Stimulated activated CD8-positive, alpha-beta memory T cell treated with anti-CD3 and anti-CD28 coated beads, Interleukin-4, amount 100 ng/mL, for 48 hours (primary cell): ENCODE measurements around the gene ALG10B.
A peak's percentile ranks its signal among the peaks of the same experiment; 100 is the strongest.
"Not testable (repeated sequence)": the region's sequence is repeated elsewhere in the genome, so short reads cannot be mapped to it uniquely, and the experiment has no call there.

ENCODE experiments used
- DNase-seq: peaks from one replicate; pipeline ENCODE4 v3.0.0-alpha.2; 2020

Gene ALG10B, protein sequence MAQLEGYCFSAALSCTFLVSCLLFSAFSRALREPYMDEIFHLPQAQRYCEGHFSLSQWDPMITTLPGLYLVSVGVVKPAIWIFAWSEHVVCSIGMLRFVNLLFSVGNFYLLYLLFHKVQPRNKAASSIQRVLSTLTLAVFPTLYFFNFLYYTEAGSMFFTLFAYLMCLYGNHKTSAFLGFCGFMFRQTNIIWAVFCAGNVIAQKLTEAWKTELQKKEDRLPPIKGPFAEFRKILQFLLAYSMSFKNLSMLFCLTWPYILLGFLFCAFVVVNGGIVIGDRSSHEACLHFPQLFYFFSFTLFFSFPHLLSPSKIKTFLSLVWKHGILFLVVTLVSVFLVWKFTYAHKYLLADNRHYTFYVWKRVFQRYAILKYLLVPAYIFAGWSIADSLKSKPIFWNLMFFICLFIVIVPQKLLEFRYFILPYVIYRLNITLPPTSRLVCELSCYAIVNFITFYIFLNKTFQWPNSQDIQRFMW

GRCh38 chr12:38316391-38317129 lies at the start of gene ALG10B:
Gene ALG10B, plus strand, starts transcription at chr12:38316774. Its CDS starts 120 bp downstream, at chr12:38316894.
- DNase-seq, result peak; percentile 92

GRCh38 chr12:38268612-38269011 lies 48.0 kb upstream of the ALG10B start:
- DNase-seq, result no peak

DNA sequence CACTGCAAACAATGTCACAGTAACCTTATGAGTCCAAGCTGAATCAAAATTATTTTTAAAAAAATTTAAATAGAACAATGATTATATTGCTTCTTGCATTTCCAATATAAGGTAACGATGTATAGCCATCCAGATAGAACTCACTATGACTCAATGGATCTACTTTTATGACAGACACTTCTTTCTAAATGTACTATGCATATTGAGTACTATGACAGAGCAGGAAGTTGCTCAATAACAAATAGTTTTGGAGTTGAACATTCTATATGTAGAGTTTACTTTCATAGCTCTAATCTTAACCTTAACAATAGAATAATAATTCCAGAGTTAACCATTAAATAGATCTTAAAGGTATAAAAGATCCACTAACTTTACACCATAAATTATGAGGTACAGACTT lies 46.7 kb upstream of the ALG10B start:
- no peak for DNase-seq

- DNase-seq, result no peak
Measured at GRCh38 chr12:38279756-38280155, 36.8 kb upstream of the ALG10B start.

DNA sequence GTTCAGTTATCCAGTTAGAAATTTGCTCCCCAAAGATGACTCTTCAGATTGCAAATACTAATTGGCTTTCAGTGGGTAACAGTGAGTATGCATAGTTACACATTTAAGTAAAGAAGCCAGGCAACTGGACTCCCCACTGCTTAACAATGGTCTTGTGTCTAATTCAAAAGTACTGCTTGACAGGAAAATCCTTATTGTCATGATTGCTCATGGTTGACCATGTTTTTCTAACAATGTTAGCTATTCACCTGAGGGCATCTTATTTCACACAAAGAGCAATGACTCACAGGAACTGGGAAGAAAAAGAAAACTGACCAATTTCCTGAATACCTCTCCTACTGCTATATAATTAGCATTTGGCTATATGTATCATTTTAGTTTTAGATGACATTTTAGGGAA lies 33.7 kb upstream of the ALG10B start:
- no peak for DNase-seq

DNA sequence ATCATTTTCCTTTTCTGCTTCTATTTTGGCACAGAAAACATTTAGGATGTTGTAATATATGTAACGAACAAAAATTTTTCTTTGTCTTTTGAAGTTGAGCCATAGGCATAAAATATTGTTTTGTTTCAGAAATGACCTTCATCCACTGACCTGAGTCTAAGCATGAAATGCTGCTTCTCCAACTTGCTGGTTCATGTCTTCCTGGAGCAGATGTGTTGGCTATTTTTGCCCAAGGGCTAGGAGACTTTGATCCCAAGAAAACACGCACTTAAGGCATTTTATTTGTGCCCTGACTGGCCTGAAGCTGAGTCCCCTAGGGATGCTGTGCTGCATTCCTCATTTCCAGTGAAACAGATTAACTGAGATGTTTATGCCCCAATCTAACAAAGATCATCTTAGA lies 27.2 kb upstream of the ALG10B start:
- DNase-seq, result no peak

- DNase-seq, result no peak
Measured at GRCh38 chr12:38291160-38291559, 25.4 kb upstream of the ALG10B start.

DNA sequence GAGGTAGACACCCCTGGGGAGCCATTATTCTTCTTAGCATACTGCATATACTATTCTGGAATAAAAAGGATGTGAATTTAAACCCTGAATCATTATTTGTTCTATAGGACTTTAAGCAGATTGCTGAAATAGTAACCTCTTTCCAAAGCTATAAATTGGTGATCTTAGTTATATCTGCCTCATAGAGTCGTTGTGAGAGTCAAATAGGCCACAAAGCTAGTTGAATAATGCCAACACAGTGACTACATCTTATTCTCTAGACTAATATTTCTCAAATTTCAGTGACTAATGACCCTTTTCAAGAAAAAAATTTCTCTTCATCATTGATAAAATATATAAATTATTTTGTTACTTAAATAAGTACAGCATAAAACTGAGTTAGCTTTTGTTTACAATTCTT lies 13.6 kb upstream of the ALG10B start:
- DNase-seq, result not testable (repeated sequence)

DNA sequence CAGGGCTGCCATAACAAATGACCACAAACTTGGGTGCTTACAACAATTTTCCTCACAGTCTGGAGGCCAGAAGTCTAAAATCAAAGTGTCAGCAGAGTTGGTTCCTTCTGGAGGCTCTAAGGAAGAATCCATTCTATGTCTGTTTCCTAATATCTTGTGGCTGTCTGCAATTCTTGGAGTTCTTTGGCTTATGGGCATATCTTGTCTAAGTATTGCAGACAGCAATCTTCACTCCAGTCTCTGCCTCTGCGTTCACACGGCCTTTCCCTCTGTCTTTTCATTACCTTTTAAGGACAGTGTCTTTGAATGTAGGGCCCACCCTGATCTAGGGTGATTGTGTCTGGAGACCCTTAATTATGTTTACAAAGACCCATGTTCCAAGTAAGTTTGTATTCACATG lies 5.4 kb downstream of the ALG10B start:
- DNase-seq, result not testable (repeated sequence)

GRCh38 chr12:38324912-38325311 lies 8.3 kb downstream of the ALG10B start:
- no peak for DNase-seq

DNA sequence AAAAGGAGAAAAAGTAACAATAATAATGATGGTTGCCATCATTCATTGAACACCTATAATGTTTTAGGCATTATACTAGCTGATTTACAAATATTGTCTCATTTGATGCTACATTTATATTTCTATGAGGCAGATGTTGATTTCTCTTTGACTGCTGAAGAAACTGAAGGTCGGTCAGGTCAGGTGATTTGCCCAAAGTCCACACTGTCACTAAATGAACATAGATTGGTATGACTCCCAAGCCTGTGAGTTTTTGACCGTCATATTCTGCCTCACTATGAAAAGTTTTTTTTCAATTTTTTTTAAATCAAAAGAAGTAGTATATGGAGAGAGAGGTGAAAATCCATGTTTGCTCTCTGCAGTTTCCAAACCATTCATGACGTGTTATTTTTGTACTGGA lies 10.8 kb downstream of the ALG10B start:
- DNase-seq, result no peak

DNA sequence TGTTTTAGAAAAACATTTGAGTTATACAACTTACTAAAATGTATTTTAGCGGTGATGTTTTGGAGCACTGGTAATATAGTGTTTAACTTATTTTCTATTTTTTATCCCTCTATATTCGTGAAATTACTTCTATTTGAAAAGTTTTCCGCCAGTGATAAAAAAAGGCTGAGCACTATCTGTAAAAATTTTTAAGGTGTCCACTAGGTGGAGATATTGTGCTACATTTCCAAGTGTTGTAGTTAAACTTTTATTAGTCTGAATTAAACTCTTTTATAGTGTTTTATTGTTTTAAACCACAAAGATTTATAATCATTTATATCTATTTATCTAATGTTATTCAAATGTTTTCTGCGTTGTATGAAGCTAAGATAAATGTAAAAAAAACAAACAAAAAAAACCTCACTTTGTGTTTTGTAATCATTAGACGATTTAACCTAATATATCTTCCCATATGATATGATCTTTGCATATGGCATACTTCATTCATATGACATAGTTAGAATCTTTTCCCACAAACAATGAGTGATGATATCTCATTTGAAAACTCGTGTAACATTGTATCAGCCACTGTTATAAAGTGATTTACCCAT lies 11.8 kb downstream of the ALG10B start:
- no peak for DNase-seq

- not testable (repeated sequence) for DNase-seq
Measured at GRCh38 chr12:38330414-38330813, 13.8 kb downstream of the ALG10B start.

- no peak for DNase-seq
Measured at GRCh38 chr12:38332814-38333213, 16.2 kb downstream of the ALG10B start.

- DNase-seq, result no peak
Measured at GRCh38 chr12:38342444-38342843, 25.9 kb downstream of the ALG10B start.

DNA sequence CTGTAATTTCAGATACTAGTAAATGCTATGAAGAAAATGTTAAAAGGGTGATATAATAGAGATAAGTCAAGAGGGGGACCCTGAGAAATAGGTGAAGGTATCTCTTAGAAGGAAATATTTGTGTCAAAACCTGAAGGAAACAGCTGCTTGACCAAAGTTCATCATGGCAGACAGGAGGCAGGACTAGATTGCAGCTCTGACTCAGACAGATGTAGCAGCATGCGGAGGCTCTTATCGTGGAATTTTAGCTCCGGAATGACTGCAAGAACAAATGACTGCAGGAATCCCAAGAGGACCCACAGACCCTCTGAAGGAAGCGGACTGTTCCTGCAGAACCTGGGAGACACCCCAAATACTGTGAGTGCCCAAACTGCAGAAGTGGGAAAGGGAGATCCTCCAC lies 26.7 kb downstream of the ALG10B start:
- DNase-seq, result not testable (repeated sequence)

DNA sequence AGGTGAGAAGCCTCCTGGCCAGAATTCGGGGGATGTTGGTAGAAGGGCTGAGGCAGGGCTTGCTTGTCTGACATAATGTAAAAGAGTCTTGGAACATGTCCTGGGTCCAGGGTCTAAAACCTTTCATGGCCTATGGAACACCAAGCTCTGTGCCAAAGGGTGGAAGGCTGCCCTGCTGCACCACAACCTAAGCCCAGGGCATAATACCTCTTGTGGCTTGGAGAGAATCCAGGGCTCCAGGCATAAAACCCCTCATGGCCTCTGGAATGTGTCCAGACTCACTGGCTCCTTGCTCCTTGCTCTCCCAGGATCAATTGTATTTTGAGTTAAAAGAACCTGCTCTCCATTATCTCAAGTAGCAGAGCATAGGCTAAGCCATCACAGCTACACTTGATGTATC lies 27.3 kb downstream of the ALG10B start:
- DNase-seq, result not testable (repeated sequence)

- DNase-seq, result no peak
Measured at GRCh38 chr12:38350342-38351174, 34.0 kb downstream of the ALG10B start.

DNA sequence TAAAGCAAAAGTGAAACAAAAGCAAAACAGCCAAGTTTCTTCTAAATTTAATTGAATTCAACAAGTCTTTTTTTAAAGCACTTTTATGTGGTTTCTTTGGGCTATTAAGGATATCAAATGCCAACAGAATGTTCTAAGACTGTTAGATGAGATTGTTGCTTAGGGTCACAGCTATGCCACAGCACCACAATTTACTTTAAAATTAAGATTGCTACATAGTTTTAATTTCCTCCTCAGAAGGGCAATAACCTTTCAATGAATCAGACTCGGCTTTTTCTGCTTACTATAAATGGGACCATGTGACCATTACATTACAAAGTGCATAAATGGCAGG lies 34.6 kb downstream of the ALG10B start:
- DNase-seq, result not testable (repeated sequence)

GRCh38 chr12:38367506-38367905 lies 50.9 kb downstream of the ALG10B start:
- DNase-seq, result no peak

- no peak for DNase-seq
Measured at GRCh38 chr12:38370311-38370710, 53.7 kb downstream of the ALG10B start.

GRCh38 chr12:38373784-38374183 lies 57.2 kb downstream of the ALG10B start:
- no peak for DNase-seq

GRCh38 chr12:38374751-38375150 lies 58.2 kb downstream of the ALG10B start:
- no peak for DNase-seq
